ENCODE measurements around the gene PLXNA4.

The PLXNA4 gene

GRCh38 chr7:132300599-132301277 lies 275.5 kb downstream of the PLXNA4 start:
- no peak overlapping the region for H2BK5ac ChIP-seq (ENCODE audit: low read depth, low read length, poor library complexity)
- H4K8ac ChIP-seq (ENCODE audit: low read depth, low read length): no peak overlapping the region
- no peak overlapping the region for H3K4ac ChIP-seq (ENCODE audit: low read depth, low read length)
- no peaks in the 10 kb centered on the region for H3K27me3 ChIP-seq (ENCODE audit: insufficient read depth, low read length)
- H3K79me1 ChIP-seq (ENCODE audit: low read length): no peaks in the 10 kb centered on the region
- no peaks in the 10 kb centered on the region for H3K36me3 ChIP-seq (ENCODE audit: control insufficient read depth in 1 of 2, insufficient read depth in 2 of 2, low read length in 2 of 2)
- no peak overlapping the region for H3K23ac ChIP-seq (ENCODE audit: low read length)
- no peak overlapping the region for H2AFZ ChIP-seq (ENCODE audit: insufficient read depth, low read length, poor library complexity)
- no CpG with 5 or more reads among the region's 6 CpGs for WGBS (ENCODE audit: extremely low coverage, insufficient coverage, insufficient read length)
- H4K91ac ChIP-seq (ENCODE audit: low read depth, low read length): no peak overlapping the region
- H2BK120ac ChIP-seq (ENCODE audit: insufficient read depth, low read length, poor library complexity): no peak overlapping the region
- no peak overlapping the region for H3K9ac ChIP-seq (ENCODE audit: low read length)
- no peaks in the 10 kb centered on the region for H3K79me2 ChIP-seq (ENCODE audit: control insufficient read depth, insufficient read depth, low read length, poor library complexity)
- H2BK12ac ChIP-seq (ENCODE audit: low read length): no peak overlapping the region
- no peak overlapping the region for H3K4me2 ChIP-seq (ENCODE audit: low read length)
- no peak for DNase-seq
- no peak overlapping the region for H2AK5ac ChIP-seq (ENCODE audit: low read length)
- H3K4me1 ChIP-seq (ENCODE audit: control insufficient read depth in 1 of 2, insufficient read depth in 2 of 2, low read length in 2 of 2): no peaks in the 10 kb centered on the region
- no peak overlapping the region for H3K14ac ChIP-seq (ENCODE audit: low read length)
- H3K27ac ChIP-seq (ENCODE audit: low read depth, low read length): no peak overlapping the region
- no peak overlapping the region for H3K4me3 ChIP-seq (ENCODE audit: low read depth, low read length)
- H3K9me3 ChIP-seq (ENCODE audit: insufficient read depth, low read depth, low read length): peaks cover 2% of the 10 kb centered on the region
- no peak overlapping the region for H3K18ac ChIP-seq (ENCODE audit: low read length)
- H4K12ac ChIP-seq (ENCODE audit: low read depth, low read length): no peak overlapping the region

- no peak overlapping the region for H2BK5ac ChIP-seq (ENCODE audit: low read depth, low read length, poor library complexity)
- H2BK12ac ChIP-seq (ENCODE audit: low read length): no peak overlapping the region
- no peak overlapping the region for H3K23ac ChIP-seq (ENCODE audit: low read length)
- H4K91ac ChIP-seq (ENCODE audit: low read depth, low read length): no peak overlapping the region
- WGBS (ENCODE audit: extremely low coverage, insufficient coverage, insufficient read length): no CpG with 5 or more reads among the region's 4 CpGs
- H3K4me3 ChIP-seq (ENCODE audit: low read depth, low read length): no peak overlapping the region
- H3K27me3 ChIP-seq (ENCODE audit: insufficient read depth, low read length): no peaks in the 10 kb centered on the region
- H3K4me1 ChIP-seq (ENCODE audit: control insufficient read depth in 1 of 2, insufficient read depth in 2 of 2, low read length in 2 of 2): peaks cover 2% of the 10 kb centered on the region in 2 experiments
- no peak overlapping the region for H3K14ac ChIP-seq (ENCODE audit: low read length)
- H2AK5ac ChIP-seq (ENCODE audit: low read length): no peak overlapping the region
- no peak overlapping the region for H3K4ac ChIP-seq (ENCODE audit: low read depth, low read length)
- H3K4me2 ChIP-seq (ENCODE audit: low read length): no peak overlapping the region
- peaks cover 2% of the 10 kb centered on the region for H3K9me3 ChIP-seq (ENCODE audit: insufficient read depth, low read depth, low read length)
- no peak overlapping the region for H4K8ac ChIP-seq (ENCODE audit: low read depth, low read length)
- no peak overlapping the region for H3K27ac ChIP-seq (ENCODE audit: low read depth, low read length)
- no peak overlapping the region for H2BK120ac ChIP-seq (ENCODE audit: insufficient read depth, low read length, poor library complexity)
- no peak overlapping the region for H3K9ac ChIP-seq (ENCODE audit: low read length)
- no peaks in the 10 kb centered on the region for H3K79me2 ChIP-seq (ENCODE audit: control insufficient read depth, insufficient read depth, low read length, poor library complexity)
- H3K36me3 ChIP-seq (ENCODE audit: control insufficient read depth in 1 of 2, insufficient read depth in 2 of 2, low read length in 2 of 2): no peaks in the 10 kb centered on the region
- no peak overlapping the region for H3K18ac ChIP-seq (ENCODE audit: low read length)
- DNase-seq: no peak
- H3K79me1 ChIP-seq (ENCODE audit: low read length): no peaks in the 10 kb centered on the region
- H2AFZ ChIP-seq (ENCODE audit: insufficient read depth, low read length, poor library complexity): no peak overlapping the region
- H4K12ac ChIP-seq (ENCODE audit: low read depth, low read length): no peak overlapping the region
Measured at GRCh38 chr7:132298790-132299189, 277.5 kb downstream of the PLXNA4 start.

- Histone ChIP-seq H3K36me3 (ENCODE audit: control insufficient read depth in 1 of 2, insufficient read depth in 2 of 2, low read length in 2 of 2) (no peaks in the 10 kb centered on the region), H3K79me1 (ENCODE audit: low read length) (no peaks in the 10 kb centered on the region), H2BK12ac (ENCODE audit: low read length) (no peak overlapping the region), H3K23ac (ENCODE audit: low read length) (no peak overlapping the region), H2AK5ac (ENCODE audit: low read length) (no peak overlapping the region), H3K4me3 (ENCODE audit: low read depth, low read length) (no peak overlapping the region), H2BK120ac (ENCODE audit: insufficient read depth, low read length, poor library complexity) (no peak overlapping the region), H3K18ac (ENCODE audit: low read length) (no peak overlapping the region), H4K8ac (ENCODE audit: low read depth, low read length) (no peak overlapping the region), H3K9me3 (ENCODE audit: insufficient read depth, low read depth, low read length) (peaks cover 2% of the 10 kb centered on the region), H4K91ac (ENCODE audit: low read depth, low read length) (no peak overlapping the region), H3K4me1 (ENCODE audit: control insufficient read depth in 1 of 2, insufficient read depth in 2 of 2, low read length in 2 of 2) (peaks cover 2% of the 10 kb centered on the region in 2 experiments), H3K4me2 (ENCODE audit: low read length) (no peak overlapping the region), H3K4ac (ENCODE audit: low read depth, low read length) (no peak overlapping the region), H3K9ac (ENCODE audit: low read length) (no peak overlapping the region), H2BK5ac (ENCODE audit: low read depth, low read length, poor library complexity) (no peak overlapping the region), H3K14ac (ENCODE audit: low read length) (no peak overlapping the region), H3K79me2 (ENCODE audit: control insufficient read depth, insufficient read depth, low read length, poor library complexity) (no peaks in the 10 kb centered on the region), H4K12ac (ENCODE audit: low read depth, low read length) (no peak overlapping the region), H3K27me3 (ENCODE audit: insufficient read depth, low read length) (no peaks in the 10 kb centered on the region), H2AFZ (ENCODE audit: insufficient read depth, low read length, poor library complexity) (no peak overlapping the region), H3K27ac (ENCODE audit: low read depth, low read length) (no peak overlapping the region)
- no peak for DNase-seq
- WGBS (ENCODE audit: extremely low coverage, insufficient coverage, insufficient read length): no CpG with 5 or more reads among the region's 8 CpGs
Measured at GRCh38 chr7:132296820-132297219, 279.4 kb downstream of the PLXNA4 start.

GRCh38 chr7:132295175-132295574 lies 281.1 kb downstream of the PLXNA4 start:
- H3K27me3 ChIP-seq (ENCODE audit: insufficient read depth, low read length): no peaks in the 10 kb centered on the region
- H2AFZ ChIP-seq (ENCODE audit: insufficient read depth, low read length, poor library complexity): no peak overlapping the region
- no peaks in the 10 kb centered on the region for H3K79me2 ChIP-seq (ENCODE audit: control insufficient read depth, insufficient read depth, low read length, poor library complexity)
- no peak overlapping the region for H2BK120ac ChIP-seq (ENCODE audit: insufficient read depth, low read length, poor library complexity)
- H3K23ac ChIP-seq (ENCODE audit: low read length): no peak overlapping the region
- no peak overlapping the region for H3K27ac ChIP-seq (ENCODE audit: low read depth, low read length)
- DNase-seq: peak in 1 of 2 donors; percentile 12
- H3K4me1 ChIP-seq (ENCODE audit: control insufficient read depth in 1 of 2, insufficient read depth in 2 of 2, low read length in 2 of 2): peaks cover 2% of the 10 kb centered on the region in 2 experiments
- no peak overlapping the region for H4K8ac ChIP-seq (ENCODE audit: low read depth, low read length)
- H3K4ac ChIP-seq (ENCODE audit: low read depth, low read length): no peak overlapping the region
- H4K91ac ChIP-seq (ENCODE audit: low read depth, low read length): no peak overlapping the region
- no peak overlapping the region for H2BK5ac ChIP-seq (ENCODE audit: low read depth, low read length, poor library complexity)
- no peak overlapping the region for H4K12ac ChIP-seq (ENCODE audit: low read depth, low read length)
- H3K4me3 ChIP-seq (ENCODE audit: low read depth, low read length): no peak overlapping the region
- H2AK5ac ChIP-seq (ENCODE audit: low read length): no peak overlapping the region
- no peak overlapping the region for H3K14ac ChIP-seq (ENCODE audit: low read length)
- no peaks in the 10 kb centered on the region for H3K36me3 ChIP-seq (ENCODE audit: control insufficient read depth in 1 of 2, insufficient read depth in 2 of 2, low read length in 2 of 2)
- no peak overlapping the region for H3K18ac ChIP-seq (ENCODE audit: low read length)
- no peaks in the 10 kb centered on the region for H3K79me1 ChIP-seq (ENCODE audit: low read length)
- no peaks in the 10 kb centered on the region for H3K9me3 ChIP-seq (ENCODE audit: insufficient read depth, low read depth, low read length)
- H3K4me2 ChIP-seq (ENCODE audit: low read length): no peak overlapping the region
- H3K9ac ChIP-seq (ENCODE audit: low read length): no peak overlapping the region
- H2BK12ac ChIP-seq (ENCODE audit: low read length): no peak overlapping the region
- no CpG with 5 or more reads among the region's 3 CpGs for WGBS (ENCODE audit: extremely low coverage, insufficient coverage, insufficient read length)

Data from trophoblast cell (in vitro differentiated cells and primary cell).